Lung microvascular endothelial cell (primary cell): Measurements from ENCODE around the gene ABHD15. TPM values are rescaled to one million over a fixed set of nuclear protein-coding genes. Genes with fewer than 3 reads are reported as not detected.
A peak's percentile ranks its signal among the peaks of the same experiment; 100 is the strongest.
"Not testable (repeated sequence)": the region's sequence is repeated elsewhere in the genome, so short reads cannot be mapped to it uniquely, and the experiment has no call there.

Source experiments
- DNase-seq, 2 donors: peaks; one replicate each; pipeline versions ENCODE4 v3.0.0 to v3.0.0-alpha.2; 2010; ENCODE audit warnings: low read depth in 2 of 2
- total RNA-seq: library from RNA; depleted of rRNA; stranded (reverse); fragments of >200 nt; gene quantifications from 2 replicates; pipeline ENCODE4 v1.2.1, GENCODE V29; 2014

The ABHD15 gene
- total RNA-seq, 1 donor from 2014 or later: 4.2 TPM

- no peak for DNase-seq
Observed at GRCh38 chr17:29569245-29569950, 2.6 kb upstream of the ABHD15 start.

DNA sequence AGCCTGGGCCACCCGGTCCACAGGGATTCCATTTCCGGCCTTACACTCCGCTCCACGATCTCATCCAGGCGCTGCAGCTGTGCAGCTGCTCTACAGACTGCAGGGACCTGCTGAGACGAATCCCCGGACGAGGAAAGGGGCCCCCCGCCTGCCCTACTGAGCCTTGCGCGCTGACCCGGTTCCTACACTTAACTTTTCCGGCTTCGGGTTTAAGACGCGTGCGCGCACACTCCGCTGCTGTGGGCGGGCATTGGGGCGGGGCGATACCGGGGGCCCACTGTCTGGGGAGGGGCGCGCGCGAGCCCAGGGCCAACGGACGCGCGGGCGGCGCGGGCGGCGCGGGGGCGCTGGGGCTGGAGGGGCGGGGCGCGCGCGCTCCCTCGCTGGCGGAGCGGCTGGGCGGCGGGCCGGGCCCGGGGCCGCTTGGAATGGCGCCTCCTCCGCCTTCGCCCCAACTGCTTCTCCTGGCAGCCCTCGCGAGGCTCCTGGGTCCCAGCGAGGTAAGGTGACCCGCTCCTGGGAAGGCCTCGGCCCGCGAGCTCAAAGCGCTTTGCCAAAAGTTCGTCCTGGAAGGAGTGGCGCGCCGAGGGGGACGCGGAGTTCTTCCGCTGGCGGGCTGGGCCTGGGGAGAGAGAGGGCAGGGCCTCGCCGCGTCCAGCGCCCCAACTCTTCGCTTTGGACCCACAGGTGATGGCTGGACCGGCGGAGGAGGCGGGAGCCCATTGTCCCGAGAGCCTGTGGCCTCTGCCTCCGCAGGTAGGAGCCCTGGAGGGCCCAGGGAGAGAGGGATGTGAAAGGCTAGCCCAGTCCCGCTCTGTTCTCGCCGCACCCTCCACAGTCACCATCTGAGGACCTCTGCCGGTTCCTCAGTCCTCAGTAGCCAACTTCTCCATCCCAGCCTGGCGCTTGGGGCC, 1.8 kb upstream of the ABHD15 start, which contains the start of gene TP53I13:
Gene TP53I13, plus strand, starts transcription at position 371 of the 914 bp plus-strand sequence. Its CDS starts 58 bp downstream, at position 429.
- peak; percentile 71 for DNase-seq

DNA sequence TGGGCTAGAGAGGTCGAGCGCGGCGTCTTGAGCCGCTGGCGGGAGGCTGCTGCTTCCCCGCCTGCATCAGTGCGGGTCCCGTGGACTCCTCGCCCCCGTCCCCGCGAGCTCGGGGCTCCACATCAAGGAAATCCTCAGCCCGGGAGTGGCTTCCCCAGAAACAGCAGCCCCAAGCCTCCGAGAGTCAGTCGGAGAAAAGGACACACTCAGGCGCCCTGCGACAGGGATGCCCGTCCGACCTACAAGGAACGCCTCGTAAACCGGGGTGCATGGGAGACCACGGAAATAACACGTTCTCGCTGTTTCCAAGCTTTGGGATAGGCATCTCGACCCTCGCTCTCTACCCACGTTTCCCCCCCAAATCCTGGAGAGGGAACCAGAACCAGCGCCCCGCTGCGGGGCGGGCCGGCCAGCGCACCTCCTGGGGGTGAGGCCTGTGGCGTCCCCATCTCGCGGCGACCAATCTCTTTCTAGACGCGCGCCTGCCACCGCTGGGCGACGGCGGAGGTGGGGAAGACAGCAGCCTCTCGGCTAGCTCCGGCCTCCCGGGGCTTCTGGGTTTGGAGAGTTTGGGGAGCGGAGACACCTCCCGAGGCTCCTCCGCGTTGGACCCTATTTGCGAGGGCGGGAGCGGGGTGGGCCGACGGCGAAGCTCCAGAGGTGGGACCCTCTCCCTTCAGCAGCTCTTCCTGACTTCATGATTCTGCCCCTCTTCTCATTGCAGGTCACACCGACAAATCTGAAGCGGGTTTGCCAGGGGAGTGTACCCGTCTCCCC, 905 bp upstream of the ABHD15 start:
- peak; percentile 38 to 45 for DNase-seq

GRCh38 chr17:29567304-29567553, 392 bp upstream of the ABHD15 start:
- DNase-seq: no peak

GRCh38 chr17:29565643-29566472, 979 bp downstream of the ABHD15 start:
- DNase-seq: peak in 1 of 2 donors; percentile 38

DNA sequence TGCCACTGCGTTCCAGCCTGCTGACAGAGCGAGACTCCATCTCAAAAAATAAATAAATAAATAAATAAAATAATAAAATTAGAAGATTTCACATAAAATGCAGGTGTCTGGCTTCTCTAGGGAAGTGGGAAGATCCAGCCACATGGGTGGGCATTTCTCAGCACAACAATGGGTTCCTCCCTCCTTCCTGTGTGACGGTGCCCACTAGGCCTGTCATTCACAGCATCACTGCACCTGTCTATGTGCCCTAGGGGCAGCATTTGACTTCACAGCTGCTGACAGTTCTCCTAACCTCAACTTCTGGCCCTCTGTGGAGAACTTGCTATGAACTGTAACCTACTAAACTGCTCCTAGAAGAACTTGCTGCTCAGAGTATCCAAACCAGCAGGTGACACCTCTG, 3.0 kb downstream of the ABHD15 start:
- no peak for DNase-seq

- DNase-seq: no peak
Observed at GRCh38 chr17:29562615-29563014, 4.2 kb downstream of the ABHD15 start.

GRCh38 chr17:29561554-29562517, 5.0 kb downstream of the ABHD15 start:
- peak in 1 of 2 donors; percentile 33 for DNase-seq

GRCh38 chr17:29560316-29560715, 6.5 kb downstream of the ABHD15 start:
- no peak for DNase-seq

DNA sequence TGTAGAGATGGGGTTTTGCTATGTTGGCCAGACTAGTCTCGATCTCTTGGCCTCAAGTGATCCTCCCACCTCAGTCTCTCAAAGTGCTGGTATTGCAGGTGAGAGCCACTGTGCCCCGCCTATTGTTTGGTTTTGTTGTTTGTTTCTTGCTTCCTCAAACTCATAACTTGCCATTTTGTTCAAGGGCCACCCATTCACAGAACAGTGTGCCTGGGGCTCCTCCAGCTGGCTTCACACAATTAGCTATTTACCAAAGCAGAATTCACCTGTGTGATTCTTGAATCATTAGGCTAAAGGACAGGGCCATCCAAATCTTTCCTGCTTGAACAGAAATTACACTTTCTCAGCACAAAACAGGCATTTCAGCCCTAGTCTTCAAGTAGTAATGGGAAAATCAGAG, 7.2 kb downstream of the ABHD15 start:
- DNase-seq: no peak

DNA sequence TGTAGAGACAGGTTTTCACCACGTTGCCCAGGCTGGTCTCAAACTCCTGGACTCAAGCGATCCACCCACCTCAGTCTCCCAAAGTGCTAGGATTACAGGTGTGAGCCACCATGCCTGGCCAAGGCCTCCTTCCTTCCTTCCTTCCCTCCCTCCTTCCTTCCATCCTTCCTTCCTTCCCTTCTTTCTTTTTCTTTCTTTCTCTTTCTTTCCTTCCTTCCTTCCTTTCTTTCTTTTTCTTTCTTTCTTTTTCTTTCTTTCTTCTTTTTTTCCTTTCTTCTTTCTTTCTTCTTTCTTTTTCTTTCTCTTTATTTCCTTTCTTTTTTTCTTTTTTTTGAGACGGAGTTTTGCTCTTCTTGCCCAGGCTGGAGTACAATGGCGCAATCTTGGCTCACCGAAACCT, 8.7 kb downstream of the ABHD15 start:
- not testable (repeated sequence) for DNase-seq

- no peak for DNase-seq
Observed at GRCh38 chr17:29557739-29558116, 9.1 kb downstream of the ABHD15 start.

- DNase-seq: no peak
Observed at GRCh38 chr17:29557085-29557738, 9.6 kb downstream of the ABHD15 start.

DNA sequence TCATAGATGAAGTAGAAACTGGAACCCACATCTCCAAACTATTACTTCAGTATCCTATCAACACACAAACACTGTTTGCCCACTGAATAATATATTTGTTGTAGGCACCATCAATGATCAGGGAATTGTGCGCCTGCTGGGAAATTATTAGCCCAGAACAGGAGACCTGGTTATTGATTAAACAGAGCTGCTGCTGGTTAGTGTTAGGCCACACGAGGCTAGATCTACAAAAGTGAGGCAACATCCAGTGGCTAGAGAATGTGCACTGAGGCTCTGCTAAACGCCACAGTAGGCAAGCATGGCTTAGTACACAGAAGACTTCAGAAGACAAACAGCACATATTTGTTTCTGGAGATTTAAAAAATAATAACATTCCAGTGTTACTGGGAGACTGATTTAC, 11.0 kb downstream of the ABHD15 start:
- no peak for DNase-seq

DNA sequence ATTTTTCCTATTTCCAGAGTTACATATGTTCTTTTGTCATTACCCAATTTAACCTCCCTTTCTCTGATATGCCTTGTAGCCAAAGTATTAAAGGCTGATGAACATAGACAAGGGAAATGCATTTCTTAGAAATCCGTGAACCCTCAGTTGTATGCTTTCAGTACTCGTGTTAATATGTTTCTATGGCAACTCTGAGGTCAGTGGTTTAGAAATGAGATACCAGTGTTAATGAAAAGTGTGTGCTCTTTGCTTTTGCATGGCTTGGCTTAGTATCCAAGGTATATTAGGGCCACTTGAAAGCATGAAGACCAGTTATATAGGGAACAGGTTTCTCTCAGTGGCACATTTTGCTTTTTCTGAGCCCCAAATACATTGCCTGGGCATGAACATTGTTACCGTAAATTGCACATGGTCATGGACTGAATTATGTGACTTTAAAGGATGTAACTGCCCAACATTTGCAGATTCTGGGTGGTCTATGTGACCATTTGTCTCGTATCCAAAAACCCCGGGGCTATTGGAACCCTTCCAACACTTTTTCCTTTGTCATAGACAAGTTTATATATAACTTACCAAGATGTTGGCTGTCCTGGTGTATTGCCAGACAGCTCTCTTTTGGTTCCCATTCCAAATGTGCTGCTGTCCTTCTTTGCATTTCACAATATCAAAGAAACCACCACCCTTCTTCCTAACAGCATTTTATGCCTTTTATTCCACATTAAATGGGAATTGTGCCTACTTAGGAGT, 17.5 kb downstream of the ABHD15 start:
- no peak for DNase-seq

GRCh38 chr17:29546830-29547229, 20.0 kb downstream of the ABHD15 start:
- no peak for DNase-seq

DNA sequence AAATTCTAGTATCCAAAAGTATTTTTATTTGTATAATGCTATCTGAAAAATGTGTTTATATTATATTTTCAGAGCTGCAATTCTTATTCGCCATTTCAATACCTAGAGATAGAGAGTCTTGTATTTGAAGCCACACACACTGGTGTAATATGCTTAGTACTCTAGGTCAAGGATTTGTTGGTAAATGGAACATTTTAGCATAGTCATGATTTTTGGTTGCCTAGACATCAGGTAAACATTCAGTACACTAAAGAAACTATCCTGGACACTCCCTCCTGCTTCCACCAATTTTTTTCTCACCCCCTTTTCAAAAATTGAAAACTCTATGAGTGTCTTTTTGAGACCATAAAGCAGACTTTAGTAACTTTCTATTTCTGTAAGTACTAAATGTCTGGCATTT, 20.8 kb downstream of the ABHD15 start:
- DNase-seq: peak; percentile 8 to 43

DNA sequence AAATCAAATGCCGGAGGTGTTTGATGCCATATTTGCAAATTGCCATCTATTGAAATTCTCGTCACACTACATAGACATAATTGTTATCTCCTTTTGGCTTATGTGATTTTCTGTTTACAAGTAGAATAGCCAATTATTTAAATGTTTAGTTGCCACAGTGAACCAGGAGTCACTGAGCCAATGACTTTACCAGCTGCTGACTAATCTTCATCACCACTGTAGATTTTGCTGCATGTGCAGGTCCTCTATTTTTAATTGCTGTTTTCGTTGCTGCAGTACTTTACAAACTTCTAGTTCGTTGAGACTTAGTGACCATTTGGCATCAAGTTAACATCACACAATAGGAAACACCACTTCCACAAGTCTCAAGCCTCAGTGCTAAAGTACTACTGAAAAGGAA, 22.8 kb downstream of the ABHD15 start:
- DNase-seq: no peak

GRCh38 chr17:29533976-29534375, 32.9 kb downstream of the ABHD15 start:
- no peak for DNase-seq
